ENCODE data around the gene SLC44A5. TPM values are rescaled to one million over a fixed set of nuclear protein-coding genes. Genes with fewer than 3 reads are reported as not detected.

The SLC44A5 gene
- total and polyA plus RNA-seq, 2 donors (not counting 1 experiment from before 2014, with no cell fraction given) = 2.8 to 4.2 TPM

- Mint-ChIP-seq H3K4me3 (no peak overlapping the region), H3K4me1 (peaks cover 27% of the 10 kb centered on the region), H3K27ac (no peak overlapping the region), H3K9me3 (ENCODE audit: insufficient read depth) (peaks cover 4% of the 10 kb centered on the region), H3K27me3 (peaks cover 3% of the 10 kb centered on the region)
- H3K4me3 ChIP-seq (ENCODE audit: control extremely low read depth in 1 of 5, extremely low read depth in 1 of 5, insufficient read depth in 1 of 5, low read depth in 2 of 5, low read length in 4 of 5) = no peak overlapping the region
- H3K27me3 ChIP-seq (replicated peaks in 1 of 4; ENCODE audit: control extremely low read depth in 1 of 4, control insufficient read depth in 3 of 4, insufficient read depth in 4 of 4, low read length in 3 of 4) = no peaks in the 10 kb centered on the region
- CTCF ChIA-PET = no interaction called here
- H2AFZ ChIP-seq (ENCODE audit: insufficient read depth, low read depth, low read length, poor library complexity, severe bottlenecking) = no peak overlapping the region
- no peaks in the 10 kb centered on the region for H4K20me1 ChIP-seq (ENCODE audit: control insufficient read depth, insufficient read depth, low read length, poor library complexity, severe bottlenecking)
- no peak overlapping the region for H3K27ac ChIP-seq (ENCODE audit: low read length in 2 of 2)
- H3K36me3 ChIP-seq (replicated peaks in 1 of 2; ENCODE audit: control extremely low read depth in 1 of 2, control insufficient read depth in 1 of 2, extremely low read depth in 1 of 2, insufficient read depth in 2 of 2, low read length in 1 of 2) = no peaks in the 10 kb centered on the region
- POLR2A ChIA-PET = no interaction called here
- no peak overlapping the region for H3K4me2 ChIP-seq (replicated peaks; ENCODE audit: low read depth, low read length, poor library complexity, severe bottlenecking)
- no CpG with 5 or more reads among the region's 1 CpG for WGBS (ENCODE audit: insufficient coverage)
- H3K9ac ChIP-seq (ENCODE audit: low read length) = no peak overlapping the region
- DNase-seq = no peak
- intact Hi-C loops (cut with micrococcal nuclease) = no loop called here
- ATAC-seq (ENCODE audit: low read depth) = no peak
- no peaks in the 10 kb centered on the region for H3K79me2 ChIP-seq (ENCODE audit: control insufficient read depth, insufficient read depth, low read length)
- H3K4me1 ChIP-seq (ENCODE audit: control insufficient read depth in 2 of 2, insufficient read depth in 2 of 2, low read length in 2 of 2) = peaks cover 0 to 3% of the 10 kb centered on the region in 2 donors
- TF ChIP-seq EZH2 (IDR thresholded peaks at IDR 0.05; ENCODE audit: borderline replicate concordance, insufficient read depth, low read depth, low read length, poor library complexity, severe bottlenecking) (no peak), CTCF (IDR thresholded peaks at IDR 0.05) (no peak)
- H3K9me3 ChIP-seq (ENCODE audit: control extremely low read depth in 1 of 3, control insufficient read depth in 2 of 3, insufficient read depth in 1 of 3, low read length in 2 of 3) = peaks cover 0 to 1% (median 0%) of the 10 kb centered on the region in 3 donors
These were observed 214.2 kb downstream of the SLC44A5 start for GRCh38 chr1:75396745-75397144.

GRCh38 chr1:75396260-75396659, 214.7 kb downstream of the SLC44A5 start:
- ChIA-PET POLR2A (no interaction called here), CTCF (no interaction called here)
- TF ChIP-seq CTCF (IDR thresholded peaks at IDR 0.05) (no peak), EZH2 (IDR thresholded peaks at IDR 0.05; ENCODE audit: borderline replicate concordance, insufficient read depth, low read depth, low read length, poor library complexity, severe bottlenecking) (no peak)
- WGBS (ENCODE audit: insufficient coverage) = no CpG with 5 or more reads among the region's 1 CpG
- no peaks in the 10 kb centered on the region for H3K36me3 ChIP-seq (replicated peaks in 1 of 2; ENCODE audit: control extremely low read depth in 1 of 2, control insufficient read depth in 1 of 2, extremely low read depth in 1 of 2, insufficient read depth in 2 of 2, low read length in 1 of 2)
- peaks cover 0 to 5% of the 10 kb centered on the region in 2 donors for H3K4me1 ChIP-seq (ENCODE audit: control insufficient read depth in 2 of 2, insufficient read depth in 2 of 2, low read length in 2 of 2)
- DNase-seq = no peak
- Mint-ChIP-seq H3K4me3 (no peak overlapping the region), H3K27ac (no peak overlapping the region), H3K9me3 (ENCODE audit: insufficient read depth) (peaks cover 4% of the 10 kb centered on the region), H3K4me1 (peaks cover 31% of the 10 kb centered on the region), H3K27me3 (peaks cover 2% of the 10 kb centered on the region)
- H4K20me1 ChIP-seq (ENCODE audit: control insufficient read depth, insufficient read depth, low read length, poor library complexity, severe bottlenecking) = no peaks in the 10 kb centered on the region
- no peak overlapping the region for H3K4me2 ChIP-seq (replicated peaks; ENCODE audit: low read depth, low read length, poor library complexity, severe bottlenecking)
- H3K9me3 ChIP-seq (ENCODE audit: control extremely low read depth in 1 of 3, control insufficient read depth in 2 of 3, insufficient read depth in 1 of 3, low read length in 2 of 3) = peaks cover 0 to 1% (median 0%) of the 10 kb centered on the region in 3 donors
- intact Hi-C loops (cut with micrococcal nuclease) = no loop called here
- H3K9ac ChIP-seq (ENCODE audit: low read length) = no peak overlapping the region
- ATAC-seq (ENCODE audit: low read depth) = no peak
- H2AFZ ChIP-seq (ENCODE audit: insufficient read depth, low read depth, low read length, poor library complexity, severe bottlenecking) = no peak overlapping the region
- no peak overlapping the region for H3K4me3 ChIP-seq (ENCODE audit: control extremely low read depth in 1 of 5, extremely low read depth in 1 of 5, insufficient read depth in 1 of 5, low read depth in 2 of 5, low read length in 4 of 5)
- H3K27ac ChIP-seq (ENCODE audit: low read length in 2 of 2) = no peak overlapping the region
- H3K27me3 ChIP-seq (replicated peaks in 1 of 4; ENCODE audit: control extremely low read depth in 1 of 4, control insufficient read depth in 3 of 4, insufficient read depth in 4 of 4, low read length in 3 of 4) = no peaks in the 10 kb centered on the region
- no peaks in the 10 kb centered on the region for H3K79me2 ChIP-seq (ENCODE audit: control insufficient read depth, insufficient read depth, low read length)
